ENCODE data around the gene CISH. TPM values are rescaled to one million over a fixed set of nuclear protein-coding genes. Genes with fewer than 3 reads are reported as not detected.

Gene CISH
- total and polyA plus RNA-seq, 10 of the 15 experiments (the other 5 are each of a cell fraction or from before 2014, with no cell fraction given): 0.21 to 4.4 (median 1.8) TPM

GRCh38 chr3:50610181-50610971 is 1.2 kb downstream of the CISH start:
- no peak for FAIRE-seq
- 45% methylated on average over 6 of the region's 6 CpGs for whole genome bisulfite sequencing (ENCODE audit: insufficient coverage, insufficient replicate concordance, low lambda C conversion rate, missing lambda C conversion rate)
- H3K36me3 ChIP-seq (ENCODE audit: control insufficient read depth in 2 of 2, insufficient read depth in 2 of 2, low read length in 1 of 2): no peaks in the 10 kb centered on the region

GRCh38 chr3:50609763-50610085 is 1.9 kb downstream of the CISH start:
- Histone ChIP-seq H3K9ac (ENCODE audit: control insufficient read depth, insufficient read depth, low read length) (no peak overlapping the region), H3K4me1 (ENCODE audit: control insufficient read depth, insufficient read depth, low read length) (peaks cover 21% of the 10 kb centered on the region), H4K20me1 (ENCODE audit: control insufficient read depth, insufficient read depth) (no peaks in the 10 kb centered on the region), H3K4me2 (ENCODE audit: control insufficient read depth, insufficient read depth) (no peak overlapping the region), H3K36me3 (ENCODE audit: control insufficient read depth in 2 of 2, insufficient read depth in 2 of 2, low read length in 1 of 2) (no peaks in the 10 kb centered on the region), H3K79me2 (ENCODE audit: control insufficient read depth, insufficient read depth, low read length) (no peaks in the 10 kb centered on the region), H3K4me3 (no peak overlapping the region), H3K27ac (ENCODE audit: control insufficient read depth, insufficient read depth) (no peak overlapping the region), H2AFZ (ENCODE audit: control insufficient read depth, low read depth, low read length) (no peak overlapping the region), H3K27me3 (replicated peaks in 1 of 2; ENCODE audit: control insufficient read depth in 2 of 2, insufficient read depth in 2 of 2, low read length in 1 of 2) (no peaks in the 10 kb centered on the region), H3K9me3 (replicated peaks; ENCODE audit: control insufficient read depth, insufficient read depth, low read length) (no peaks in the 10 kb centered on the region)
- CTCF ChIA-PET: interaction anchor here (0.9 to 13.9 kb wide), 7 partner anchors 8 to 317 kb away, joined by 3 to 410 read pairs (median 7); partner anchors contain the start of genes HEMK1, IFRD2 and ZMYND10
- in situ Hi-C loops (cut with MboI) (loop anchor here (5.0 to 25.0 kb wide), 3 partner anchors 32 to 1078 kb away; no protein-coding TSS in a partner anchor), intact Hi-C loops (cut with micrococcal nuclease; ENCODE audit: unreplicated experiment) (loop anchor here (2.0 kb wide), 1 partner anchor 19 kb away; no protein-coding TSS in a partner anchor)
- RAD21 ChIA-PET (ENCODE audit: unreplicated experiment): interaction anchor here (1.1 to 12.9 kb wide), 5 partner anchors 8 to 260 kb away, joined by 3 to 244 read pairs (median 15); partner anchors contain the start of genes C3orf18, CYB561D2, HEMK1 and NPRL2
- no peak for DNase-seq (ENCODE audit: low read depth, low spot score)
- POLR2A ChIA-PET: interaction anchor here (0.9 to 5.0 kb wide), 6 partner anchors 8 to 273 kb away, joined by 3 to 54 read pairs (median 4); partner anchors contain the start of gene C3orf18
- WGBS (ENCODE audit: insufficient coverage, insufficient replicate concordance, low lambda C conversion rate, missing lambda C conversion rate): 88% methylated on average over 3 of the region's 3 CpGs
- no peak for ATAC-seq
- SMC1A ChIA-PET (ENCODE audit: uncharacterized antibody, unreplicated experiment): interaction anchor here (0.6 to 11.4 kb wide), 7 partner anchors 8 to 255 kb away, joined by 3 to 186 read pairs (median 5); partner anchors contain the start of gene HEMK1
- FAIRE-seq: no peak
- no peak for TF ChIP-seq KAT2A (conservative IDR thresholded peaks at IDR 0.05; ENCODE audit: control insufficient read depth, low read depth, low read length)
- TF ChIP-seq MTA2 (IDR thresholded peaks at IDR 0.05; ENCODE audit: low read depth): no peak
- TF ChIP-seq RAD21 (IDR thresholded peaks at IDR 0.05; ENCODE audit: insufficient read depth, low read depth, low read length): no peak
- TF ChIP-seq JUND (IDR thresholded peaks at IDR 0.05; ENCODE audit: low read depth, low read length): no peak
- no TSS peak for BruUV-seq (replicated peaks)

More at GRCh38 chr3:50610181-50610971, 1.2 kb downstream of the CISH start:
- ChIA-PET CTCF (interaction anchor here (0.9 to 13.9 kb wide), 8 partner anchors 9 to 318 kb away, joined by 3 to 410 read pairs (median 6); partner anchors contain the start of genes HEMK1, IFRD2 and ZMYND10), SMC1A (ENCODE audit: uncharacterized antibody, unreplicated experiment) (interaction anchor here (0.6 to 11.4 kb wide), 8 partner anchors 9 to 256 kb away, joined by 3 to 186 read pairs (median 5); partner anchors contain the start of gene HEMK1), POLR2A (interaction anchor here (0.7 to 5.0 kb wide), 6 partner anchors 9 to 274 kb away, joined by 3 to 54 read pairs (median 4); partner anchors contain the start of genes C3orf18 and HEMK1), RAD21 (ENCODE audit: unreplicated experiment) (interaction anchor here (1.7 to 12.9 kb wide), 5 partner anchors 8 to 260 kb away, joined by 5 to 244 read pairs (median 15); partner anchors contain the start of genes CYB561D2, HEMK1 and NPRL2)
- no peak overlapping the region for H3K27ac ChIP-seq (ENCODE audit: control insufficient read depth, insufficient read depth)
- no peak for ATAC-seq
- H3K9me3 ChIP-seq (replicated peaks; ENCODE audit: control insufficient read depth, insufficient read depth, low read length): no peaks in the 10 kb centered on the region
- no peak for DNase-seq (ENCODE audit: low read depth, low spot score)
- TSS peak; percentile 69 for BruUV-seq (replicated peaks)
- H3K4me2 ChIP-seq (ENCODE audit: control insufficient read depth, insufficient read depth): peak overlapping the region; percentile 97
- in situ Hi-C loops (cut with MboI) (loop anchor here (5.0 to 25.0 kb wide), 3 partner anchors 33 to 1077 kb away; no protein-coding TSS in a partner anchor), intact Hi-C loops (cut with micrococcal nuclease; ENCODE audit: unreplicated experiment) (loop anchor here (2.0 kb wide), 1 partner anchor 20 kb away; no protein-coding TSS in a partner anchor)
- no peak for TF ChIP-seq NFIC (IDR thresholded peaks at IDR 0.05; ENCODE audit: low read depth, low read length)
- no peak for TF ChIP-seq TBL1XR1 (IDR thresholded peaks at IDR 0.05; ENCODE audit: low read depth, low read length)
- no peak for TF ChIP-seq FOXM1 (IDR thresholded peaks at IDR 0.05; ENCODE audit: low read depth, low read length)
- TF ChIP-seq SMAD1 (IDR thresholded peaks at IDR 0.05; ENCODE audit: low read depth, partially characterized antibody): peak; percentile 62
- TF ChIP-seq CHD4 (IDR thresholded peaks at IDR 0.05): no peak
- no peak for TF ChIP-seq ZSCAN29 (IDR thresholded peaks at IDR 0.05)
- no peaks in the 10 kb centered on the region for H3K79me2 ChIP-seq (ENCODE audit: control insufficient read depth, insufficient read depth, low read length)
- H3K4me3 ChIP-seq: peak overlapping the region; percentile 85
- H4K20me1 ChIP-seq (ENCODE audit: control insufficient read depth, insufficient read depth): no peaks in the 10 kb centered on the region
- H3K9ac ChIP-seq (ENCODE audit: control insufficient read depth, insufficient read depth, low read length): peak overlapping the region; percentile 75; the same call in 1 of the 2 replicates
- no peak overlapping the region for H2AFZ ChIP-seq (ENCODE audit: control insufficient read depth, low read depth, low read length)
- no peaks in the 10 kb centered on the region for H3K27me3 ChIP-seq (replicated peaks in 1 of 2; ENCODE audit: control insufficient read depth in 2 of 2, insufficient read depth in 2 of 2, low read length in 1 of 2)
- H3K4me1 ChIP-seq (ENCODE audit: control insufficient read depth, insufficient read depth, low read length): peaks cover 16% of the 10 kb centered on the region

All from GM12878 (cell line).